A673 (cell line): ENCODE data around the gene PPTC7.

Experiments used
- EZH2 ChIP-seq: fragments of 200-600 bp; sonication (generic); IDR thresholded peaks from 2 replicates; pipeline ENCODE4 v1.6.1; 2017; ENCODE audit warnings: borderline replicate concordance, low read depth, mild to moderate bottlenecking, mixed read lengths, antibody characterized with exemption, low read length; ENCODE audit not compliant: poor library complexity, severe bottlenecking
- TF ChIP-seq, protein P1 (sequence below): fragments of 300-800, 200-600 bp; sonication (generic); conservative IDR thresholded peaks from 2 replicates; pipeline ENCODE4 v1.5.1; 2017; ENCODE audit warnings: low read depth, mild to moderate bottlenecking, antibody characterized with exemption, low read length, moderate library complexity, mixed read lengths

DNA sequence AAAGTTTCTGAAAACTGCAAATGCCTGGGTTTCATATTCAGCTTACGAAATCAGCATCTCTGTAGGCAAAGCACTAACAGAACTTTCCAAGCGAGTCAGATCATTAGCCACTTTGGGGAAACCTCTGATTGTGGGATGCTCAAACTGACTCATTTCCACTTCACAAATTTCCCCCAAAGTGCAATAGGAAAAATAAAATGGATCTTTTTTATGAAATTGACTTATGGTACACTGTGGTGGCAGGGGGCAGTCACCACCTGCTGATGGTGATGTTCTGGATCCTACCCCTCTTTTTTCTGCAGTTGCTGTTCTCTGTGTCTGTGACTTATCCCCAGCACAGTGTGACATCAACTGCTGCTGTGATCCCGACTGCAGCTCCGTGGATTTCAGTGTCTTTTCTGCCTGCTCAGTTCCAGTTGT, 36.4 kb upstream of the PPTC7 start:
- no peak for TF ChIP-seq EZH2
- TF ChIP-seq, protein P1, sequence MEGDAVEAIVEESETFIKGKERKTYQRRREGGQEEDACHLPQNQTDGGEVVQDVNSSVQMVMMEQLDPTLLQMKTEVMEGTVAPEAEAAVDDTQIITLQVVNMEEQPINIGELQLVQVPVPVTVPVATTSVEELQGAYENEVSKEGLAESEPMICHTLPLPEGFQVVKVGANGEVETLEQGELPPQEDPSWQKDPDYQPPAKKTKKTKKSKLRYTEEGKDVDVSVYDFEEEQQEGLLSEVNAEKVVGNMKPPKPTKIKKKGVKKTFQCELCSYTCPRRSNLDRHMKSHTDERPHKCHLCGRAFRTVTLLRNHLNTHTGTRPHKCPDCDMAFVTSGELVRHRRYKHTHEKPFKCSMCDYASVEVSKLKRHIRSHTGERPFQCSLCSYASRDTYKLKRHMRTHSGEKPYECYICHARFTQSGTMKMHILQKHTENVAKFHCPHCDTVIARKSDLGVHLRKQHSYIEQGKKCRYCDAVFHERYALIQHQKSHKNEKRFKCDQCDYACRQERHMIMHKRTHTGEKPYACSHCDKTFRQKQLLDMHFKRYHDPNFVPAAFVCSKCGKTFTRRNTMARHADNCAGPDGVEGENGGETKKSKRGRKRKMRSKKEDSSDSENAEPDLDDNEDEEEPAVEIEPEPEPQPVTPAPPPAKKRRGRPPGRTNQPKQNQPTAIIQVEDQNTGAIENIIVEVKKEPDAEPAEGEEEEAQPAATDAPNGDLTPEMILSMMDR = no peak
